B cell (primary cell): ENCODE results near the gene PPP1R13B. TPM values are rescaled to one million over a fixed set of nuclear protein-coding genes. Genes with fewer than 3 reads are reported as not detected.

Source experiments
- ATAC-seq: fragments of 200-7000 bp; cut with Tn5 transposase; one replicate; pipeline ENCODE4 v1.10.0; 2021; ENCODE audit warnings: low read depth, mild to moderate bottlenecking, moderate number of reproducible peaks, moderate library complexity
- CTCF ChIA-PET: fragments of 350-600 bp; sonication (Branson Sonifier 250); formaldehyde crosslinking; loops from one replicate; lab custom pipeline; 2021; ENCODE audit warnings: antibody characterized with exemption, inconsistent platforms; lab: Charles Lee
- POLR2A ChIA-PET: fragments of 350-600 bp; sonication (Branson Sonifier 250); formaldehyde crosslinking; loops from one replicate; lab custom pipeline; 2021; ENCODE audit warnings: antibody characterized with exemption; lab: Charles Lee
- DNase-seq: peaks from one replicate; pipeline ENCODE4 v3.0.0; 2013
- H2AFZ ChIP-seq: 2 replicates; pipeline ENCODE4 v1.6.1; 2012; ENCODE audit warnings: mild to moderate bottlenecking, low read depth, low read length; ENCODE audit not compliant: insufficient read depth, poor library complexity, severe bottlenecking
- H3K27ac ChIP-seq, 2 donors: 1 replicate in 1 of 2; 2 replicates in 1 of 2; pipeline ENCODE4 v1.5.1; 2012 to 2013; ENCODE audit warnings: low read length in 2 of 2, mild to moderate bottlenecking in 2 of 2, moderate library complexity in 1 of 2
- H3K27me3 ChIP-seq, 4 experiments: fragments of 200-600 bp in 1 of 4; sonication (generic) in 1 of 4; replicated peaks in 1 of 4; 1 replicate in 2 of 4; 2 replicates in 2 of 4; pipeline versions ENCODE4 v1.6.1 to v1.7.0; 2013 to 2016; ENCODE audit warnings: low read length in 3 of 4, mild to moderate bottlenecking in 2 of 4, mixed read lengths in 1 of 4, moderate library complexity in 1 of 4; ENCODE audit not compliant: insufficient read depth in 4 of 4, control insufficient read depth in 3 of 4; ENCODE audit errors: control extremely low read depth in 1 of 4
- H3K36me3 ChIP-seq, 2 experiments: replicated peaks in 1 of 2; 1 replicate in 1 of 2; 2 replicates in 1 of 2; pipeline versions ENCODE4 v1.6.1 to v1.7.1; 2013; ENCODE audit warnings: low read length in 1 of 2; ENCODE audit not compliant: insufficient read depth in 2 of 2, control insufficient read depth in 1 of 2; ENCODE audit errors: control extremely low read depth in 1 of 2, extremely low read depth in 1 of 2
- H3K4me1 ChIP-seq, 2 donors: fragments of 200-600 bp in 1 of 2; sonication (generic) in 1 of 2; 1 replicate in 1 of 2; 2 replicates in 1 of 2; pipeline versions ENCODE4 v1.5.1 to v1.6.1; 2013 to 2017; ENCODE audit warnings: low read length in 2 of 2; ENCODE audit not compliant: control insufficient read depth in 2 of 2, insufficient read depth in 2 of 2
- H3K4me2 ChIP-seq: replicated peaks from 2 replicates; pipeline ENCODE3; 2012; ENCODE audit warnings: mild to moderate bottlenecking, low read depth, low read length; ENCODE audit not compliant: poor library complexity, severe bottlenecking
- H3K4me3 ChIP-seq, 5 experiments: fragments of 200-600 bp in 1 of 5; sonication (generic) in 1 of 5; 1 replicate in 3 of 5; 2 replicates in 2 of 5; pipeline versions ENCODE4 v1.5.1 to v1.7.0; 2011 to 2016; ENCODE audit warnings: low read length in 4 of 5, mild to moderate bottlenecking in 4 of 5, low read depth in 2 of 5, control low read depth in 1 of 5, moderate library complexity in 1 of 5; ENCODE audit not compliant: insufficient read depth in 1 of 5; ENCODE audit errors: control extremely low read depth in 1 of 5, extremely low read depth in 1 of 5
- H3K79me2 ChIP-seq: fragments of 200-600 bp; sonication (generic); one replicate; pipeline ENCODE4 v1.6.0; 2016; ENCODE audit warnings: low read length; ENCODE audit not compliant: control insufficient read depth, insufficient read depth
- H3K9ac ChIP-seq: fragments of 200-600 bp; sonication (generic); 2 replicates; pipeline ENCODE4 v1.6.1; 2017; ENCODE audit warnings: mild to moderate bottlenecking, low read length, moderate library complexity
- H3K9me3 ChIP-seq, 3 donors: one replicate each; pipeline versions ENCODE4 v1.6.1 to v1.7.1; 2013; ENCODE audit warnings: low read length in 2 of 3; ENCODE audit not compliant: control insufficient read depth in 2 of 3, insufficient read depth in 1 of 3; ENCODE audit errors: control extremely low read depth in 1 of 3
- H4K20me1 ChIP-seq: 2 replicates; pipeline ENCODE4 v1.6.0; 2012; ENCODE audit warnings: mild to moderate bottlenecking, low read length; ENCODE audit not compliant: insufficient read depth, control insufficient read depth, poor library complexity, severe bottlenecking
- H3K27ac Mint-ChIP-seq: one replicate; pipeline ENCODE4 v1.8.0; 2021; ENCODE audit warnings: mixed read lengths
- H3K27me3 Mint-ChIP-seq: one replicate; pipeline ENCODE4 v1.8.0; 2021; ENCODE audit warnings: mixed read lengths
- H3K4me1 Mint-ChIP-seq: one replicate; pipeline ENCODE4 v1.8.0; 2021; ENCODE audit warnings: mixed read lengths
- H3K4me3 Mint-ChIP-seq: one replicate; pipeline ENCODE4 v1.8.0; 2021; ENCODE audit warnings: mixed read lengths
- H3K9me3 Mint-ChIP-seq: one replicate; pipeline ENCODE4 v1.8.0; 2022; ENCODE audit warnings: mixed read lengths; ENCODE audit not compliant: insufficient read depth
- EZH2 ChIP-seq: IDR thresholded peaks from 2 replicates; pipeline ENCODE4 v1.6.1; 2012; ENCODE audit warnings: borderline replicate concordance, low read depth, mild to moderate bottlenecking, moderate library complexity, low read length; ENCODE audit not compliant: insufficient read depth, poor library complexity, severe bottlenecking
- WGBS: methylation state at CpG from one replicate; pipeline ENCODE4 v1.1.5; 2013; ENCODE audit warnings: missing lambda C conversion rate; ENCODE audit not compliant: insufficient coverage; 5-methylcytosine and 5-hydroxymethylcytosine counted together
- intact Hi-C: fragments of 100-400 bp; cut with micrococcal nuclease; formaldehyde crosslinking; loops from one replicate; pipeline ENCODE4 v1.10.0; 2022
- polyA plus RNA-seq: library from polyadenylated mRNA; depleted of rRNA; stranded (reverse); fragments of >200 nt; gene quantifications from 2 replicates; pipeline ENCODE4 v1.2.3, GENCODE V29; 2012
- total RNA-seq, 2 donors: library from RNA; stranded (reverse); fragments of 120-200 nt in 1 of 2; gene quantifications; 1 replicate in 1 of 2; 2 replicates in 1 of 2; pipeline versions ENCODE4 v1.2.3 to v1.2.4, GENCODE V29; 2013 to 2022
- TF ChIP-seq, protein P1 (sequence below): fragments of 200-600 bp; IDR thresholded peaks from one replicate; pipeline ENCODE4 v1.8.0; 2022; ENCODE audit warnings: antibody characterized with exemption, mild to moderate bottlenecking

The PPP1R13B gene
- total and polyA plus RNA-seq, 2 donors (not counting 1 experiment from before 2014, with no cell fraction given), result 10.1 to 27.7 TPM

DNA sequence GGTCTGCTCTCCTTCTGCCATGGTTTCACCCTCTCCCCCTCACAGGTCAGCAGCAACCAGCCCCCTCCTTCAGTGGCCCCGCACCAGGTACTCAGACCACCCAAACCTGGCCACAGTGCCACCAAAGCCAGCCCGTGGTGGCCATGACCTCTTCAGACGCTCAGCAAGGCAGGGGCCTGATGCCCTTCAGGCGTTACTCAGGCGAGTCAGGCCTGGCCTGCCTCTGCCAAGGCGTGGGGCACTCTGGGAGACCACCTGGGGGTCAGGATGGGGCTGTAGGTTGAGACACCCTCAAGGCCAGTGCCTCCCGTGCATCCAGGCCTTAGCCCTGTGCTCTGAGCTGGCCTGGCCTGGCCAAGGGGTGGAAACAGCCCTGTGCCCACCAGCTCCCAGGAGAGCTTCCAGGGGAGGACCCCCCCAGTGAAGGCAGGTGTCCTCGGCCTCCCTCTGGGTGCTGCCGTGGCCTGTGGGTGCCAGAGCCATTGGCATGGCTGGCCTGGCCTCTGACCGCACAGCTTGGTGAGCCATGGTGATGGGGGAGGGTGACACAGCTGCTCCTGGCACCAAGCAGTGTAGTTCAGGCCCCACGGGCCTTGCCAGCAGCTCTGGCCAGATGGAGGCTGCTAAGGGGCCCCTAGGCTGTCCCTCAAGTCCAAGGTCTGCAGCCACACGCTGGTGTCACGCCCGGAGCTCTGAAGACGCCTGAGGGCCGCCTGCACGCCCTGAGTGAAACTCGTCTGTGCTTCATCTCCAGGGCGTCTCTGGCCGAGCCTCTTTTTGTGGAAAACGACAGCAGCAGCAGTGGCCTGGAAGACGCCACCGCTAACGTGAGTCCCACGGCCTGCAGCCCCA, 147.2 kb downstream of the PPP1R13B start:
- H4K20me1 ChIP-seq, result peaks cover 50% of the 10 kb centered on the region
- TF ChIP-seq EZH2, result no peak
- TF ChIP-seq, protein P1, sequence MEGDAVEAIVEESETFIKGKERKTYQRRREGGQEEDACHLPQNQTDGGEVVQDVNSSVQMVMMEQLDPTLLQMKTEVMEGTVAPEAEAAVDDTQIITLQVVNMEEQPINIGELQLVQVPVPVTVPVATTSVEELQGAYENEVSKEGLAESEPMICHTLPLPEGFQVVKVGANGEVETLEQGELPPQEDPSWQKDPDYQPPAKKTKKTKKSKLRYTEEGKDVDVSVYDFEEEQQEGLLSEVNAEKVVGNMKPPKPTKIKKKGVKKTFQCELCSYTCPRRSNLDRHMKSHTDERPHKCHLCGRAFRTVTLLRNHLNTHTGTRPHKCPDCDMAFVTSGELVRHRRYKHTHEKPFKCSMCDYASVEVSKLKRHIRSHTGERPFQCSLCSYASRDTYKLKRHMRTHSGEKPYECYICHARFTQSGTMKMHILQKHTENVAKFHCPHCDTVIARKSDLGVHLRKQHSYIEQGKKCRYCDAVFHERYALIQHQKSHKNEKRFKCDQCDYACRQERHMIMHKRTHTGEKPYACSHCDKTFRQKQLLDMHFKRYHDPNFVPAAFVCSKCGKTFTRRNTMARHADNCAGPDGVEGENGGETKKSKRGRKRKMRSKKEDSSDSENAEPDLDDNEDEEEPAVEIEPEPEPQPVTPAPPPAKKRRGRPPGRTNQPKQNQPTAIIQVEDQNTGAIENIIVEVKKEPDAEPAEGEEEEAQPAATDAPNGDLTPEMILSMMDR, result no peak
- no peaks in the 10 kb centered on the region for H3K9me3 ChIP-seq
- 91% methylated on average over 25 of the region's 25 CpGs for WGBS
- H3K27me3 ChIP-seq, result no peaks in the 10 kb centered on the region
- no peaks in the 10 kb centered on the region for H3K9me3 Mint-ChIP-seq
- peaks cover 57 to 60% of the 10 kb centered on the region in 2 donors for H3K4me1 ChIP-seq
- H3K4me2 ChIP-seq, result peak overlapping the region; percentile 32
- H2AFZ ChIP-seq, result no peak overlapping the region
- H3K36me3 ChIP-seq, result peaks cover 0 to 45% of the 10 kb centered on the region in 2 experiments
- intact Hi-C loops, result loop anchor here (5.0 kb wide), 1 partner anchor 73 kb away; the partner anchor contains the start of gene KLC1
- H3K27ac ChIP-seq, result no peak overlapping the region
- no peak overlapping the region for H3K27ac Mint-ChIP-seq
- H3K4me3 ChIP-seq, result no peak overlapping the region
- CTCF ChIA-PET, result interaction anchor here (1.6 kb wide), 1 partner anchor 9 kb away, joined by 5 read pairs; no protein-coding TSS in a partner anchor
- DNase-seq, result peak; percentile 18
- H3K9ac ChIP-seq, result no peak overlapping the region
- ATAC-seq, result no peak
- no peaks in the 10 kb centered on the region for H3K27me3 Mint-ChIP-seq
- peaks cover 11% of the 10 kb centered on the region for H3K79me2 ChIP-seq
- H3K4me3 Mint-ChIP-seq, result no peak overlapping the region
- H3K4me1 Mint-ChIP-seq, result peaks cover 68% of the 10 kb centered on the region
- POLR2A ChIA-PET, result no interaction called here

GRCh38 chr14:103699261-103699661, 148.1 kb downstream of the PPP1R13B start:
- Mint-ChIP-seq H3K9me3 (no peaks in the 10 kb centered on the region), H3K27me3 (no peaks in the 10 kb centered on the region), H3K27ac (peak overlapping the region; percentile 41), H3K4me1 (peaks cover 71% of the 10 kb centered on the region), H3K4me3 (peak overlapping the region; percentile 13)
- Histone ChIP-seq H3K4me1 (peaks cover 57 to 60% of the 10 kb centered on the region in 2 donors), H3K79me2 (peaks cover 11% of the 10 kb centered on the region), H3K27ac (no peak overlapping the region), H3K36me3 (peaks cover 0 to 51% of the 10 kb centered on the region in 2 experiments), H3K9me3 (no peaks in the 10 kb centered on the region), H3K9ac (no peak overlapping the region), H4K20me1 (peaks cover 50% of the 10 kb centered on the region), H3K4me2 (peak overlapping the region; percentile 51), H3K27me3 (no peaks in the 10 kb centered on the region), H3K4me3 (no peak overlapping the region), H2AFZ (no peak overlapping the region)
- DNase-seq (no peak), ATAC-seq (no peak)
- TF ChIP-seq EZH2, result no peak
- TF ChIP-seq, protein P1, result no peak
- intact Hi-C loops, result loop anchor here (5.0 kb wide), 1 partner anchor 72 kb away; the partner anchor contains the start of gene KLC1
- CTCF ChIA-PET, result no interaction called here
- WGBS, result 90% methylated on average over 14 of the region's 17 CpGs
- POLR2A ChIA-PET, result no interaction called here
